ENCODE data around the gene LRMDA. TPM values are rescaled to one million over a fixed set of nuclear protein-coding genes. Genes with fewer than 3 reads are reported as not detected.

Gene LRMDA
- total and polyA plus RNA-seq, 2 donors, result 7.9 to 17.7 TPM

DNA sequence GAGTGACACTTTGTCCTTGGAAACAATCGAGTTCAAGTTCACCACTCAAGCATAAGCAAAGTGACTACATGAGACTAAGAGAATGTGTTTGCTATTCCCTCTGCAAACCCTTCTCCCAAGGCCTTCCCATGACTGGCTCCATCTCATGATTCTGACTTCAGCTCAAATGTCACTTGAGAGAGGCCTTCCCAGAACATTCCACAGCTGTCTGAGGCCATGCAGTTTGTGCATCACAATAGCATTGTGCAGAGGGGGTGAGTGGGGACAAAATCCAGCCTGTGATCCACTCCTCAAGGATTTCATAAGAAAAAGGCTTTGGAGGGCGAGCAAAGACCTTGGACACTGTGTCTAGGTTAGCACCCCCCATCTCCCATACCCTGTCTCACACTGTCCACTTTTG, 6.9 kb upstream of the LRMDA start:
- 91% methylated on average over 2 of the region's 2 CpGs for WGBS
- no peak for DNase-seq (ENCODE audit: extremely low spot score)

GRCh38 chr10:75425291-75426079, 5.9 kb upstream of the LRMDA start:
- H3K4me1 ChIP-seq (ENCODE audit: insufficient read depth), result no peaks in the 10 kb centered on the region
- no peak overlapping the region for H3K4me3 ChIP-seq (ENCODE audit: low read depth, low read length)
- no peaks in the 10 kb centered on the region for H3K36me3 ChIP-seq (ENCODE audit: insufficient read depth)
- WGBS, result 95% methylated on average over 6 of the region's 6 CpGs
- H3K27ac ChIP-seq (ENCODE audit: low read depth), result no peak overlapping the region
- no peak for DNase-seq (ENCODE audit: extremely low spot score)

More for the DNA sequence above, 6.9 kb upstream of the LRMDA start:
- Histone ChIP-seq H3K4me3 (ENCODE audit: low read depth, low read length) (no peak overlapping the region), H3K4me1 (ENCODE audit: insufficient read depth) (no peaks in the 10 kb centered on the region), H3K36me3 (ENCODE audit: insufficient read depth) (no peaks in the 10 kb centered on the region), H3K27ac (ENCODE audit: low read depth) (no peak overlapping the region)

DNA sequence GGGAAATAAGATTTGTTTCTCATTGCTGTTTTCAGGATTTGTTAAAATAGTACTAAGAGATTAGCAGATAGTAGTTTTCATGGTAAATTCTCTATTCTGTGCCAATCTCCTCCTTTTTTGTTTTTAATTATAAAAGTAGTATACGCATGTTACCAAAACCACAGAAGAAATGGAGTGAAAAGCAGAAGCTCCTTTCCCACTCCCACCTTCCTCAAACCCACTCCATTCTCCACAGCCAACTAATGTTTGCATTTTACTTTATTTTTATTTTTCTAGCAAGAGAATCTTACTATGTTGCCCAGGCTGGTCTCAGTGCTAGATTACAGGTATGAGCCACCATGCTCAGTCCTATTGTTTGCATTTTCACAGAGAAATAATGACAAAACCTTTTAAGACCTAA, 4.5 kb upstream of the LRMDA start:
- Histone ChIP-seq H3K4me1 (ENCODE audit: insufficient read depth) (no peaks in the 10 kb centered on the region), H3K36me3 (ENCODE audit: insufficient read depth) (no peaks in the 10 kb centered on the region), H3K27ac (ENCODE audit: low read depth) (no peak overlapping the region), H3K4me3 (ENCODE audit: low read depth, low read length) (no peak overlapping the region)
- WGBS, result 94% methylated on average over 1 of the region's 1 CpG
- DNase-seq (ENCODE audit: extremely low spot score), result no peak

DNA sequence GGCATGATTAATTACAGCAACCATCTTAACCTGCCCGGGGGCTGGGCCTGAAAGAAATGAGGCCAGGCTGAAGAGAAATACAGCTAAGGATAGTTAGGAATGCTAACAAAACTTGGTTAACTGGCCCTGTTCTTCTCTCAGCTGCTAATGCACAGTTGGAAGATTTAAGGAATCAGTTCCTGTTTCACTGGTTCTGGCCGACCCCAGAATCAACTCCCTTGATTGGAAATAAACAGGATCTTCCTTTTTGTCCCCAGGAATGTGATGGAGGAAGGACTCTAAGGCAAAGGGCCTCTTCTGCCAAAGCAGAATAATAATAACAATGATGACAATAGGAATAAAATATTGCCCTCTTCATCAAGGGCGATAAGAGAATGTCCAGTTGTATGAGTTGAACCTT, 3.5 kb upstream of the LRMDA start:
- Histone ChIP-seq H3K4me1 (ENCODE audit: insufficient read depth) (no peaks in the 10 kb centered on the region), H3K27ac (ENCODE audit: low read depth) (no peak overlapping the region)
- 58% methylated on average over 3 of the region's 3 CpGs for WGBS

GRCh38 chr10:75428434-75429158, 2.8 kb upstream of the LRMDA start:
- no peak overlapping the region for H3K27ac ChIP-seq (ENCODE audit: low read depth)
- 80% methylated on average over 9 of the region's 9 CpGs for WGBS
- H3K4me3 ChIP-seq (ENCODE audit: low read depth, low read length), result no peak overlapping the region
- H3K36me3 ChIP-seq (ENCODE audit: insufficient read depth), result no peaks in the 10 kb centered on the region
- no peaks in the 10 kb centered on the region for H3K4me1 ChIP-seq (ENCODE audit: insufficient read depth)
- DNase-seq (ENCODE audit: extremely low spot score), result no peak

More for the DNA sequence above, 3.5 kb upstream of the LRMDA start:
- Histone ChIP-seq H3K36me3 (ENCODE audit: insufficient read depth) (no peaks in the 10 kb centered on the region), H3K4me3 (ENCODE audit: low read depth, low read length) (no peak overlapping the region)
- no peak for DNase-seq (ENCODE audit: extremely low spot score)

GRCh38 chr10:75429159-75429827, 2.1 kb upstream of the LRMDA start:
- Histone ChIP-seq H3K4me1 (ENCODE audit: insufficient read depth) (no peaks in the 10 kb centered on the region), H3K36me3 (ENCODE audit: insufficient read depth) (no peaks in the 10 kb centered on the region), H3K4me3 (ENCODE audit: low read depth, low read length) (no peak overlapping the region), H3K27ac (ENCODE audit: low read depth) (no peak overlapping the region)
- WGBS, result 89% methylated on average over 5 of the region's 5 CpGs
- no peak for DNase-seq (ENCODE audit: extremely low spot score)

- Histone ChIP-seq H3K27ac (ENCODE audit: low read depth) (peak overlapping the region; percentile 72), H3K36me3 (ENCODE audit: insufficient read depth) (no peaks in the 10 kb centered on the region), H3K4me1 (ENCODE audit: insufficient read depth) (no peaks in the 10 kb centered on the region), H3K4me3 (ENCODE audit: low read depth, low read length) (no peak overlapping the region)
- DNase-seq (ENCODE audit: extremely low spot score), result no peak
- 52% methylated on average over 9 of the region's 9 CpGs for WGBS
Measured at GRCh38 chr10:75430000-75430763, 1.2 kb upstream of the LRMDA start.

- Histone ChIP-seq H3K4me3 (ENCODE audit: low read depth, low read length) (no peak overlapping the region), H3K4me1 (ENCODE audit: insufficient read depth) (no peaks in the 10 kb centered on the region), H3K27ac (ENCODE audit: low read depth) (no peak overlapping the region), H3K36me3 (ENCODE audit: insufficient read depth) (no peaks in the 10 kb centered on the region)
- 90% methylated on average over 5 of the region's 5 CpGs for WGBS
- no peak for DNase-seq (ENCODE audit: extremely low spot score)
Measured at GRCh38 chr10:75432176-75432575, 752 bp downstream of the LRMDA start.

- Histone ChIP-seq H3K36me3 (ENCODE audit: insufficient read depth) (no peaks in the 10 kb centered on the region), H3K27ac (ENCODE audit: low read depth) (no peak overlapping the region), H3K4me1 (ENCODE audit: insufficient read depth) (no peaks in the 10 kb centered on the region), H3K4me3 (ENCODE audit: low read depth, low read length) (no peak overlapping the region)
- DNase-seq (ENCODE audit: extremely low spot score), result no peak
- WGBS, result 85% methylated on average over 5 of the region's 5 CpGs
Measured at GRCh38 chr10:75432763-75433162, 1.3 kb downstream of the LRMDA start.

DNA sequence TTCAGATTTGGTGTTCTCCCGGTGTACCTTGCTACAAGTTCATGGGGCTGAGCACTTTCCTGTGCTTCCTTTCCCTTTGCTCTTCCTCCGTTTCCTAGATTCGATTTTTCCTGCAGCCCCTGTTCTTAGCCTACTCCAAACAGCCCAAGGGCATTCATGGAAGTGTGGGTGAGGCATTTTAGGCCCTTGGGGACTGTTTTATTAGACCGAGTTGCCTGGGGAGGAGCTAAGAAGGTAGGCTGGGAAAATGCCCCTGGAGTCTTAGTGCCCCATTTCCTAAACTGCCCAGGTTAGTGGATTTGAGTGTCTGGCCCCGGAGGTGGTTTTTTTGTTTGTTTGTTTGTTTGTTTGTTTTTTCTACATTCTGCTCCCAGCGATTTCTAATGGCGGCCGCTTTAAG, 1.8 kb downstream of the LRMDA start:
- H3K27ac ChIP-seq (ENCODE audit: low read depth), result no peak overlapping the region
- no peaks in the 10 kb centered on the region for H3K36me3 ChIP-seq (ENCODE audit: insufficient read depth)
- H3K4me3 ChIP-seq (ENCODE audit: low read depth, low read length), result no peak overlapping the region
- WGBS, result 83% methylated on average over 8 of the region's 8 CpGs
- H3K4me1 ChIP-seq (ENCODE audit: insufficient read depth), result no peaks in the 10 kb centered on the region
- no peak for DNase-seq (ENCODE audit: extremely low spot score)

DNA sequence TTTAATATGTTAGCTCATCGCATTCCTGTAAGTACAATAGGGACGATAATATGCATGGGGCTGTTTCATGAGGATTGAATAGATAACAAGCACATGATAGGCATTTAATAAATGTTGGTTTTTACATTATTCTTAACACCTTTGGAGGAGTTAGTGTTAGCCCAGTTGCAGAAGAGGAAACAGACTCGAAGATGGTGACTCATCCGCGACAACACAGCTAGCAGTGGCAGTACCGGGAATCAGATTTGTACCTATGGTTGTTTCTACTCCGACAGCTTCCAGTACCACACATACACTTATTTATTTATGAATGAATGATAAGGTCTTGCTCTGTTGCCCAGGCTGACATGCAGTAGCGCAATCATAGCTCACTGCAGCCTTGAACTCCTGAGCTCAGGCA, 2.9 kb downstream of the LRMDA start:
- H3K36me3 ChIP-seq (ENCODE audit: insufficient read depth), result no peaks in the 10 kb centered on the region
- H3K4me1 ChIP-seq (ENCODE audit: insufficient read depth), result no peaks in the 10 kb centered on the region
- no peak for DNase-seq (ENCODE audit: extremely low spot score)
- 91% methylated on average over 8 of the region's 8 CpGs for whole genome bisulfite sequencing
- H3K4me3 ChIP-seq (ENCODE audit: low read depth, low read length), result no peak overlapping the region
- no peak overlapping the region for H3K27ac ChIP-seq (ENCODE audit: low read depth)

GRCh38 chr10:75435291-75435690, 3.9 kb downstream of the LRMDA start:
- DNase-seq (ENCODE audit: extremely low spot score), result no peak
- no peaks in the 10 kb centered on the region for H3K4me1 ChIP-seq (ENCODE audit: insufficient read depth)
- H3K27ac ChIP-seq (ENCODE audit: low read depth), result no peak overlapping the region
- no peaks in the 10 kb centered on the region for H3K36me3 ChIP-seq (ENCODE audit: insufficient read depth)
- H3K4me3 ChIP-seq (ENCODE audit: low read depth, low read length), result no peak overlapping the region
- 61% methylated on average over 2 of the region's 2 CpGs for WGBS

DNA sequence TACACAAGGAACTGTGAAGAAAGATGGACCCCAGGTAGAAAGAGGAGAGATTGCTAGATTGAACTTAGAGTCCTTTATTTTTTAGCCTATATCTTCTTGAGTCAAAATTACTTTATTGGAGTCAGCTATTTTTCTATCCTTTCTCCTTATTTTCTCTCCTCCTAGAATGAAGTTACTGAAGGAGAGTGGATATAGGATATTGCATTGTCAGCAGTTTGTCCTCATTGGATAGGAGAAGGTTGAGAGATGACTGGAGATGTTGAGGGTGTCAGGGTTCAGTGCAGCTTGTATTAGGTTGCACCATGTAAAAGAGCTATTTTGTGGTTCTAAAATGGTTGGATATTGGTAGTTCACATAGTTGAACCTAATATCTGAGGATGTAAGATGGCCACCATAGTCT, 5.5 kb downstream of the LRMDA start:
- no peaks in the 10 kb centered on the region for H3K36me3 ChIP-seq (ENCODE audit: insufficient read depth)
- H3K4me1 ChIP-seq (ENCODE audit: insufficient read depth), result no peaks in the 10 kb centered on the region
- no peak overlapping the region for H3K4me3 ChIP-seq (ENCODE audit: low read depth, low read length)

More for the DNA sequence above, 5.5 kb downstream of the LRMDA start:
- DNase-seq (ENCODE audit: extremely low spot score), result no peak
- no peak overlapping the region for H3K27ac ChIP-seq (ENCODE audit: low read depth)

Measured in urinary bladder (tissue), 4 donors.